H1 (cell line): Measurements from ENCODE around the gene DNAJC17. TPM values are rescaled to one million over a fixed set of nuclear protein-coding genes. Genes with fewer than 3 reads are reported as not detected.

Source experiments
- CTCF ChIA-PET: fragments of 300-600 bp; sonication (Branson Sonifier 250); formaldehyde crosslinking; loops from one replicate; lab custom pipeline; 2021; ENCODE audit not compliant: partially characterized antibody; lab: Charles Lee
- POLR2A ChIA-PET: fragments of 300-600 bp; sonication (Branson Sonifier 250); formaldehyde crosslinking; loops from one replicate; lab custom pipeline; 2021; ENCODE audit warnings: inconsistent platforms; ENCODE audit not compliant: partially characterized antibody; lab: Charles Lee
- DNase-seq, 2 experiments: peaks; one replicate each; pipeline versions ENCODE4 v3.0.0 to v3.0.0-alpha.2; 2010 to 2022; ENCODE audit warnings: low spot score in 2 of 2, low read depth in 1 of 2, mixed read lengths in 1 of 2
- FAIRE-seq: peaks from 2 replicates; lab custom pipeline; 2011; peaks lifted over from hg19 to GRCh38; lab: Jason Lieb, UNC
- H2AFZ ChIP-seq: 2 replicates; pipeline ENCODE4 v1.8.1; 2012; ENCODE audit warnings: low read length, inconsistent platforms
- H2AK5ac ChIP-seq: 2 replicates; pipeline ENCODE4 v1.6.1; 2013; ENCODE audit warnings: low read depth, low read length
- H2BK120ac ChIP-seq: replicated peaks from 2 replicates; pipeline ENCODE3; 2013; ENCODE audit warnings: low read depth, low read length, inconsistent platforms
- H2BK12ac ChIP-seq: 2 replicates; pipeline ENCODE4 v1.6.1; 2013; ENCODE audit warnings: low read depth, low read length
- H2BK15ac ChIP-seq: 2 replicates; pipeline ENCODE4 v1.6.1; 2013; ENCODE audit warnings: low read length
- H2BK20ac ChIP-seq: 2 replicates; pipeline ENCODE4 v1.6.1; 2013; ENCODE audit warnings: low read length
- H2BK5ac ChIP-seq: 2 replicates; pipeline ENCODE4 v1.6.1; 2013; ENCODE audit warnings: low read depth, low read length
- H3K14ac ChIP-seq: 2 replicates; pipeline ENCODE4 v1.6.1; 2013; ENCODE audit warnings: inconsistent platforms; ENCODE audit not compliant: insufficient read length
- H3K18ac ChIP-seq: 2 replicates; pipeline ENCODE4 v1.6.1; 2013; ENCODE audit warnings: low read length; ENCODE audit errors: extremely low read depth
- H3K23ac ChIP-seq: 2 replicates; pipeline ENCODE4 v1.6.1; 2013; ENCODE audit warnings: inconsistent platforms; ENCODE audit not compliant: insufficient read length
- H3K23me2 ChIP-seq: 2 replicates; pipeline ENCODE4 v1.6.1; 2013; ENCODE audit warnings: low read depth, low read length
- H3K27ac ChIP-seq: 2 replicates; pipeline ENCODE4 v1.6.1; 2011; ENCODE audit warnings: low read depth, low read length, inconsistent platforms
- H3K27me3 ChIP-seq, 4 experiments: replicated peaks in 1 of 4; 1 replicate in 1 of 4; 2 replicates in 3 of 4; pipeline versions ENCODE4 v1.6.1 to v1.8.1; 2011 to 2013; ENCODE audit warnings: low read length in 3 of 4, mild to moderate bottlenecking in 3 of 4, inconsistent platforms in 2 of 4, mixed read lengths in 2 of 4, moderate library complexity in 1 of 4; ENCODE audit not compliant: control insufficient read depth in 3 of 4, insufficient read depth in 3 of 4; ENCODE audit errors: extremely low read depth in 1 of 4
- H3K36me3 ChIP-seq, 4 experiments: 2 replicates each; pipeline versions ENCODE4 v1.6.1 to v1.8.1; 2011 to 2013; ENCODE audit warnings: mild to moderate bottlenecking in 4 of 4, low read length in 3 of 4, moderate library complexity in 2 of 4, control low read depth in 1 of 4, inconsistent platforms in 1 of 4; ENCODE audit not compliant: insufficient read depth in 4 of 4, control insufficient read depth in 2 of 4
- H3K4ac ChIP-seq: replicated peaks from 2 replicates; pipeline ENCODE3; 2013; ENCODE audit warnings: low read length, low read depth, mixed read lengths, inconsistent platforms; ENCODE audit not compliant: insufficient read length
- H3K4me1 ChIP-seq, 4 experiments: replicated peaks in 1 of 4; 1 replicate in 1 of 4; 2 replicates in 3 of 4; pipeline versions ENCODE4 v1.6.1 to v1.8.1; 2011 to 2013; ENCODE audit warnings: low read length in 3 of 4, inconsistent platforms in 2 of 4, mixed read lengths in 1 of 4; ENCODE audit not compliant: insufficient read depth in 4 of 4, control insufficient read depth in 3 of 4
- H3K4me2 ChIP-seq, 2 experiments: 2 replicates each; pipeline versions ENCODE4 v1.6.1 to v1.8.1; 2011 to 2013; ENCODE audit warnings: low read depth in 2 of 2, low read length in 2 of 2, control low read depth in 1 of 2, inconsistent platforms in 1 of 2, mild to moderate bottlenecking in 1 of 2; ENCODE audit not compliant: insufficient read depth in 1 of 2
- H3K4me3 ChIP-seq, 4 experiments: fragments of 200-600, 300-600 bp in 1 of 4; sonication (generic), shearing (Covaris generic), sonication (Bioruptor Twin) in 1 of 4; 2 replicates each; pipeline versions ENCODE4 v1.5.1 to v1.8.1; 2011 to 2016; ENCODE audit warnings: low read length in 4 of 4, low read depth in 3 of 4, control low read depth in 2 of 4, inconsistent platforms in 2 of 4, mild to moderate bottlenecking in 2 of 4, mixed read lengths in 1 of 4, moderate library complexity in 1 of 4; ENCODE audit not compliant: insufficient read depth in 2 of 4; ENCODE audit errors: extremely low read depth in 1 of 4
- H3K56ac ChIP-seq: replicated peaks from 2 replicates; pipeline ENCODE3; 2013; ENCODE audit warnings: low read depth, mild to moderate bottlenecking, mixed read lengths, low read length, inconsistent platforms; ENCODE audit not compliant: insufficient read length
- H3K79me1 ChIP-seq: 2 replicates; pipeline ENCODE4 v1.6.1; 2013; ENCODE audit warnings: low read depth, low read length, control low read depth
- H3K79me2 ChIP-seq, 2 experiments: 2 replicates each; pipeline versions ENCODE4 v1.6.1 to v1.8.1; 2012 to 2013; ENCODE audit warnings: low read length in 2 of 2, mild to moderate bottlenecking in 2 of 2, inconsistent platforms in 1 of 2; ENCODE audit not compliant: insufficient read depth in 2 of 2, control insufficient read depth in 1 of 2
- H3K9ac ChIP-seq, 4 experiments: replicated peaks in 1 of 4; 1 replicate in 1 of 4; 2 replicates in 3 of 4; pipeline versions ENCODE4 v1.6.1 to v1.8.1; 2011 to 2013; ENCODE audit warnings: low read depth in 3 of 4, low read length in 3 of 4, control low read depth in 2 of 4, mild to moderate bottlenecking in 2 of 4, moderate library complexity in 2 of 4, inconsistent platforms in 1 of 4; ENCODE audit errors: extremely low read depth in 1 of 4
- H3K9me3 ChIP-seq, 2 experiments: 2 replicates each; pipeline versions ENCODE4 v1.6.1 to v1.8.1; 2012 to 2013; ENCODE audit warnings: mild to moderate bottlenecking in 2 of 2, moderate library complexity in 2 of 2, control low read depth in 1 of 2, inconsistent platforms in 1 of 2, low read depth in 1 of 2, low read length in 1 of 2, mixed read lengths in 1 of 2; ENCODE audit not compliant: insufficient read depth in 2 of 2
- H4K20me1 ChIP-seq, 2 experiments: replicated peaks in 1 of 2; 2 replicates each; pipeline versions ENCODE3 to v1.8.1; 2011 to 2013; ENCODE audit warnings: inconsistent platforms in 2 of 2, low read length in 2 of 2, mild to moderate bottlenecking in 1 of 2; ENCODE audit not compliant: insufficient read depth in 2 of 2, control insufficient read depth in 1 of 2
- H4K5ac ChIP-seq: 2 replicates; pipeline ENCODE4 v1.6.1; 2013; ENCODE audit warnings: low read length, low read depth, mixed read lengths, inconsistent platforms; ENCODE audit not compliant: insufficient read length
- H4K8ac ChIP-seq: 2 replicates; pipeline ENCODE4 v1.8.0; 2013; ENCODE audit warnings: mild to moderate bottlenecking, moderate library complexity, low read length, inconsistent platforms; ENCODE audit not compliant: insufficient read depth; ENCODE audit errors: extremely low read depth
- H4K91ac ChIP-seq: replicated peaks from 2 replicates; pipeline ENCODE3; 2013; ENCODE audit warnings: low read length, mixed read lengths, inconsistent platforms; ENCODE audit not compliant: insufficient read length
- WGBS, 2 experiments: shearing (Covaris generic) in 1 of 2; methylation state at CpG; one replicate each; pipeline versions ENCODE4 v1.1.6 to v1.1.7; 2013 to 2015; ENCODE audit warnings: low lambda C conversion rate in 2 of 2, mixed read lengths in 2 of 2, inconsistent platforms in 1 of 2, low coverage in 1 of 2, missing lambda C conversion rate in 1 of 2; ENCODE audit not compliant: insufficient replicate concordance in 2 of 2, insufficient coverage in 1 of 2, insufficient read length in 1 of 2; ENCODE audit errors: extremely low coverage in 1 of 2, missing lambda C conversion rate in 1 of 2; 5-methylcytosine and 5-hydroxymethylcytosine counted together
- polyA plus RNA-seq, 7 experiments: library from polyadenylated mRNA; depleted of rRNA in 3 of 7; stranded (reverse) in 5 of 7; unstranded in 2 of 7; fragments of >200 nt in 5 of 7; fragments of 200-250 nt in 2 of 7; gene quantifications; 1 replicate in 5 of 7; 2 replicates in 1 of 7; 4 replicates in 1 of 7; pipeline versions ENCODE4 v1.2.1 to v1.2.3, GENCODE V29; 2011 to 2013; ENCODE audit warnings: missing spikeins in 2 of 7, mixed read lengths in 2 of 7
- total RNA-seq: library from RNA; stranded (reverse); fragmentation: NEBNext Ultra II Directional; extraction: Animal tissue kit (Norgen Biotek cat#: 25700); gene quantifications from 2 replicates; pipeline ENCODE4 v1.2.1, GENCODE V29; 2021

The DNAJC17 gene
- total and polyA plus RNA-seq, 2 of the 8 experiments (the other 6 are each of a cell fraction or from before 2014, with no cell fraction given) = 39.5 to 45.4 TPM

GRCh38 chr15:40721701-40722100 is 85.6 kb downstream of the DNAJC17 start:
- Histone ChIP-seq H3K4ac (no peak overlapping the region), H2AK5ac (no peak overlapping the region), H2AFZ (no peak overlapping the region), H3K4me2 (no peak overlapping the region), H3K9ac (no peak overlapping the region), H3K23me2 (no peaks in the 10 kb centered on the region), H2BK20ac (no peak overlapping the region), H4K20me1 (no peaks in the 10 kb centered on the region), H4K91ac (no peak overlapping the region), H3K79me2 (no peaks in the 10 kb centered on the region), H3K56ac (no peak overlapping the region), H2BK12ac (no peak overlapping the region), H3K4me1 (no peaks in the 10 kb centered on the region), H3K36me3 (peaks cover 3 to 36% (median 10%) of the 10 kb centered on the region in 4 experiments; a peak in 7 of 8 replicates), H3K27me3 (no peaks in the 10 kb centered on the region), H3K14ac (no peak overlapping the region), H4K8ac (no peak overlapping the region), H3K4me3 (no peak overlapping the region), H4K5ac (no peak overlapping the region), H3K79me1 (no peaks in the 10 kb centered on the region), H3K23ac (no peak overlapping the region), H2BK5ac (no peak overlapping the region), H2BK120ac (no peak overlapping the region), H3K27ac (no peak overlapping the region), H3K9me3 (no peaks in the 10 kb centered on the region), H2BK15ac (no peak overlapping the region), H3K18ac (no peak overlapping the region)
- no peak for FAIRE-seq
- 100% methylated on average over 1 of the region's 1 CpG; no CpG with 5 or more reads in 1 of the 2 experiments for WGBS, 2 experiments
- CTCF ChIA-PET = interaction anchor here (1.1 to 1.2 kb wide), 2 partner anchors 45 to 171 kb away, joined by 3 read pairs; no protein-coding TSS in a partner anchor
- POLR2A ChIA-PET = interaction anchor here (0.6 kb wide), 1 partner anchor 139 kb away, joined by 3 read pairs; no protein-coding TSS in a partner anchor
- DNase-seq = no peak
